HG02623 (cell line): ENCODE results near the gene SLC10A1.
"Not testable (repeated sequence)": the region's sequence is repeated elsewhere in the genome, so short reads cannot be mapped to it uniquely, and the experiment has no call there.

ENCODE experiments used
- ATAC-seq: cut with Tn5 transposase; IDR thresholded peaks from one replicate; pipeline ENCODE4 v1.9.1; 2021; ENCODE audit warnings: moderate library complexity; ENCODE audit not compliant: unreplicated experiment

Gene SLC10A1

GRCh38 chr14:69771136-69771535, 25.9 kb downstream of the SLC10A1 start:
- ATAC-seq: no peak

GRCh38 chr14:69770559-69770958, 26.5 kb downstream of the SLC10A1 start:
- ATAC-seq: no peak

- ATAC-seq: no peak
Observed at GRCh38 chr14:69769623-69770022, 27.4 kb downstream of the SLC10A1 start.

- no peak for ATAC-seq
Observed at GRCh38 chr14:69768873-69769272, 28.2 kb downstream of the SLC10A1 start.

- ATAC-seq: peak; percentile 58
Observed at GRCh38 chr14:69767369-69767999, 29.6 kb downstream of the SLC10A1 start.

- ATAC-seq: peak; percentile 75
Observed at GRCh38 chr14:69766984-69767368, 30.1 kb downstream of the SLC10A1 start, which contains the start of gene SRSF5. Gene SRSF5 (plus strand): TSS chr14:69767142. CDS start chr14:69768157, 1,015 bp downstream.

- no peak for ATAC-seq
Observed at GRCh38 chr14:69763761-69764510, 33.1 kb downstream of the SLC10A1 start.

GRCh38 chr14:69760810-69761209, 36.2 kb downstream of the SLC10A1 start:
- no peak for ATAC-seq

- ATAC-seq: no peak
Observed at GRCh38 chr14:69756298-69756697, 40.7 kb downstream of the SLC10A1 start.

- ATAC-seq: no peak
Observed at GRCh38 chr14:69755784-69756183, 41.3 kb downstream of the SLC10A1 start.

GRCh38 chr14:69755296-69755695, 41.7 kb downstream of the SLC10A1 start:
- ATAC-seq: no peak

- ATAC-seq: no peak
Observed at GRCh38 chr14:69754487-69754886, 42.6 kb downstream of the SLC10A1 start.

GRCh38 chr14:69753860-69754259, 43.2 kb downstream of the SLC10A1 start:
- ATAC-seq: no peak

GRCh38 chr14:69752773-69753172, 44.3 kb downstream of the SLC10A1 start:
- no peak for ATAC-seq

GRCh38 chr14:69750495-69750894, 46.5 kb downstream of the SLC10A1 start:
- ATAC-seq: no peak

- ATAC-seq: no peak
Observed at GRCh38 chr14:69749956-69750355, 47.1 kb downstream of the SLC10A1 start.

GRCh38 chr14:69741055-69741454, 56.0 kb downstream of the SLC10A1 start:
- ATAC-seq: no peak

- not testable (repeated sequence) for ATAC-seq
Observed at GRCh38 chr14:69736405-69736804, 60.6 kb downstream of the SLC10A1 start.

- ATAC-seq: not testable (repeated sequence)
Observed at GRCh38 chr14:69731919-69732598, 65.0 kb downstream of the SLC10A1 start.

- ATAC-seq: no peak
Observed at GRCh38 chr14:69727860-69728259, 69.2 kb downstream of the SLC10A1 start.

GRCh38 chr14:69726761-69727511, 70.1 kb downstream of the SLC10A1 start:
- peak; percentile 90 for ATAC-seq
